Uterus (tissue), 2 donors: Measurements from ENCODE around the gene ST6GALNAC3.

Experiments
- POLR2A ChIP-seq, 2 donors: fragments of 450-650 bp; IDR thresholded peaks; one replicate each; pipeline ENCODE4 v1.6.1; 2016; ENCODE audit warnings: antibody characterized with exemption in 2 of 2, mild to moderate bottlenecking in 1 of 2, moderate library complexity in 1 of 2
- TF ChIP-seq, protein P1 (sequence below), 4 experiments: fragments of 200-600 bp in 2 of 4; fragments of 450-650 bp in 2 of 4; sonication (generic) in 2 of 4; IDR thresholded peaks; one replicate each; pipeline ENCODE4 v1.5.1; 2016 to 2019; ENCODE audit warnings: antibody characterized with exemption in 4 of 4, mild to moderate bottlenecking in 2 of 4, moderate library complexity in 1 of 4

DNA sequence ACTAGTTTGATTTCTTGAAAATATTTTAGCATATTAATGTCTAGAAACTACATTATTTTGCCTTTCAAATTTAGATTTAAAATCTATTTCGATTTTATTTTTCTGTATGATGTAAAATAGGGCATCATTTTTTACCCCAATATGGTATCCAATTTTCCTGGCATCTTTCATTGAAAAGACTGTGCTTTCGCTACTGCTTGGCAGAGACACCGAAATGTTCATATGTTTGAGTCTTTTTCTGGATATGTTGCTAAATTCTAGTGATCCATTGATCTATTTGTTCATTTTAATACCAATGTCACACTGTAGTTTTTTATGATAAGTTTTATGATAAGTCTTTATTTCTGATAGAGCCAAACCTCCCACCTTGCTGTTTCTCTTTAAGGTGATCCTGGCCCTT, 24.3 kb downstream of the ST6GALNAC3 start:
- TF ChIP-seq, protein P1, sequence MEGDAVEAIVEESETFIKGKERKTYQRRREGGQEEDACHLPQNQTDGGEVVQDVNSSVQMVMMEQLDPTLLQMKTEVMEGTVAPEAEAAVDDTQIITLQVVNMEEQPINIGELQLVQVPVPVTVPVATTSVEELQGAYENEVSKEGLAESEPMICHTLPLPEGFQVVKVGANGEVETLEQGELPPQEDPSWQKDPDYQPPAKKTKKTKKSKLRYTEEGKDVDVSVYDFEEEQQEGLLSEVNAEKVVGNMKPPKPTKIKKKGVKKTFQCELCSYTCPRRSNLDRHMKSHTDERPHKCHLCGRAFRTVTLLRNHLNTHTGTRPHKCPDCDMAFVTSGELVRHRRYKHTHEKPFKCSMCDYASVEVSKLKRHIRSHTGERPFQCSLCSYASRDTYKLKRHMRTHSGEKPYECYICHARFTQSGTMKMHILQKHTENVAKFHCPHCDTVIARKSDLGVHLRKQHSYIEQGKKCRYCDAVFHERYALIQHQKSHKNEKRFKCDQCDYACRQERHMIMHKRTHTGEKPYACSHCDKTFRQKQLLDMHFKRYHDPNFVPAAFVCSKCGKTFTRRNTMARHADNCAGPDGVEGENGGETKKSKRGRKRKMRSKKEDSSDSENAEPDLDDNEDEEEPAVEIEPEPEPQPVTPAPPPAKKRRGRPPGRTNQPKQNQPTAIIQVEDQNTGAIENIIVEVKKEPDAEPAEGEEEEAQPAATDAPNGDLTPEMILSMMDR (IDR thresholded peaks at IDR 0.05): no peak
- TF ChIP-seq POLR2A (IDR thresholded peaks at IDR 0.05): no peak
